ENCODE measurements around the gene QDPR.

- TF ChIP-seq CTCF (IDR thresholded peaks at IDR 0.05) (no peak), POLR2AphosphoS5 (IDR thresholded peaks at IDR 0.05; ENCODE audit: low read depth, low read length) (no peak), TCF7L2 (IDR thresholded peaks at IDR 0.05; ENCODE audit: low read depth, low read length) (no peak), SIN3A (IDR thresholded peaks at IDR 0.05; ENCODE audit: borderline replicate concordance, insufficient read depth, low read depth, low read length) (no peak)
Observed at GRCh38 chr4:17480955-17481354, 30.9 kb downstream of the QDPR start.

All from Panc1 (cell line).